ENCODE results near the gene ANXA2R.
A peak's percentile ranks its signal among the peaks of the same experiment; 100 is the strongest.
"Not testable (repeated sequence)": the region's sequence is repeated elsewhere in the genome, so short reads cannot be mapped to it uniquely, and the experiment has no call there.

DNA sequence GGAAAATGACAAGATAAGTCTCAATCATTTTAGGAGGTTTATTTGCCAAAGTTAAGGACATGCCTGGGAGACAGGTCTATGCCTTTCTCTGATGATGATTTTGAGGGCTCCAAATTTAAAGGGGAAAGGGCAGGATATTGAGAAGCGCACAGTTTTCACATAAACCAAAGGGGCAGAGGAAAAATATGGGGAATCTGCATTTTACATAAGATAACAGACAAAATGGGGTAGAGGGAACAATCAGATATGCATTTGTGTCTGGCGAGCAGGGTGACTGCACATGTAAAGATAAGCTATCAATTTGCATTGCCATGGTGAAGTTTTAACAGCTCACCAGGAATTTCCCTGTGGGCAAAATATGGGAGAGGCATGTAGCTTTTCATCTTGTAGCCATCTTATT lies 41.2 kb upstream of the ANXA2R start:
- TF ChIP-seq NRF1 (conservative IDR thresholded peaks at IDR 0.05 in 1 of 2, IDR thresholded peaks at IDR 0.05 in 1 of 2); SPI1 (IDR thresholded peaks at IDR 0.05; ENCODE audit: borderline replicate concordance, low read depth, low read length); ZFP36 (IDR thresholded peaks at IDR 0.05; ENCODE audit: low read depth, low read length, partially characterized antibody); NR2C1 (IDR thresholded peaks at IDR 0.05); ETV6 (IDR thresholded peaks at IDR 0.05; ENCODE audit: borderline replicate concordance in 1 of 2, low read depth in 2 of 2, low read length in 1 of 2); ETV6 (CRISPR knock-in tag; IDR thresholded peaks at IDR 0.05; ENCODE audit: borderline replicate concordance); RNF2 (IDR thresholded peaks at IDR 0.05): not testable (repeated sequence)
- peak; percentile 43 for TF ChIP-seq NR2C1 (tag; IDR thresholded peaks at IDR 0.05)

All from K562 (cell line).